GM19239 (cell line): ENCODE results near the gene DCAF5.
"Not testable (repeated sequence)": the region's sequence is repeated elsewhere in the genome, so short reads cannot be mapped to it uniquely, and the experiment has no call there.

Experiments used
- DNase-seq: peaks from one replicate; pipeline ENCODE4 v3.0.0; 2011; ENCODE audit warnings: low spot score; ENCODE audit not compliant: insufficient read length
- FAIRE-seq: peaks from 2 replicates; lab custom pipeline; 2011; peaks lifted over from hg19 to GRCh38; lab: Jason Lieb, UNC

Gene DCAF5, protein sequence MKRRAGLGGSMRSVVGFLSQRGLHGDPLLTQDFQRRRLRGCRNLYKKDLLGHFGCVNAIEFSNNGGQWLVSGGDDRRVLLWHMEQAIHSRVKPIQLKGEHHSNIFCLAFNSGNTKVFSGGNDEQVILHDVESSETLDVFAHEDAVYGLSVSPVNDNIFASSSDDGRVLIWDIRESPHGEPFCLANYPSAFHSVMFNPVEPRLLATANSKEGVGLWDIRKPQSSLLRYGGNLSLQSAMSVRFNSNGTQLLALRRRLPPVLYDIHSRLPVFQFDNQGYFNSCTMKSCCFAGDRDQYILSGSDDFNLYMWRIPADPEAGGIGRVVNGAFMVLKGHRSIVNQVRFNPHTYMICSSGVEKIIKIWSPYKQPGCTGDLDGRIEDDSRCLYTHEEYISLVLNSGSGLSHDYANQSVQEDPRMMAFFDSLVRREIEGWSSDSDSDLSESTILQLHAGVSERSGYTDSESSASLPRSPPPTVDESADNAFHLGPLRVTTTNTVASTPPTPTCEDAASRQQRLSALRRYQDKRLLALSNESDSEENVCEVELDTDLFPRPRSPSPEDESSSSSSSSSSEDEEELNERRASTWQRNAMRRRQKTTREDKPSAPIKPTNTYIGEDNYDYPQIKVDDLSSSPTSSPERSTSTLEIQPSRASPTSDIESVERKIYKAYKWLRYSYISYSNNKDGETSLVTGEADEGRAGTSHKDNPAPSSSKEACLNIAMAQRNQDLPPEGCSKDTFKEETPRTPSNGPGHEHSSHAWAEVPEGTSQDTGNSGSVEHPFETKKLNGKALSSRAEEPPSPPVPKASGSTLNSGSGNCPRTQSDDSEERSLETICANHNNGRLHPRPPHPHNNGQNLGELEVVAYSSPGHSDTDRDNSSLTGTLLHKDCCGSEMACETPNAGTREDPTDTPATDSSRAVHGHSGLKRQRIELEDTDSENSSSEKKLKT

DNA sequence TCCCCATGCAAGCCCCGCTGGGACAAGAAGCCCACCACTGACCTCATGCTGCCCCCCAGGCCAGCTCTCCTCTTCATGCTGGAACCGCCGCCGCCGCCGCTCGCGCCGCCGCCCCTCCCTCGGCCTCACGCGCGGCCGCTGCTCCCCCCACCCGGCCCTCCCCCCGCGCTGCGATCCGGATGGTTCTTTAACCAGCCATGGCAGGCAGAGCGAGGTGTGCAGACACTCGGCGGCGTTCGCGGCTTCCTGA, at the start of gene DCAF5:
DCAF5 (minus strand) TSS at position 218 of the 250 bp plus-strand sequence; CDS start at position 77, 141 bp downstream.
- no peak for DNase-seq
- no peak for FAIRE-seq

DNA sequence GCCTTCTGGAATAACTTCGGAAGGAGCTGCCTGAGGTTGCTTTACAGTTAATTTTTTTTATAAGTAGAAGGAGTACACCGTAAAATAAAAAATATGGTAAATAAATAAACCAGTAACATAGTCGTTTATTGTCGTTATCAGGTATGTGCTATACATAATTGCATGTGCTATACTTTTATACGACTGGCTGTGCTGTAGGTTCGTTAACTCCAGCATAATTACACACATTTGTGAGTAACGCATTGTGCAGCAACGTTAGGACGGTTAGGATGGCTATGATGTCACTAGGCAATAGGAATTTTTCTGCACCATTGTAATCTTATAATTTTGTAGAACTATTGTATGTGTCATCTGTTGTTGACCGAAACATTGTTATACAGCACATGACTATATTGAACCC, 46.9 kb upstream of the DCAF5 start:
- no peak for FAIRE-seq

DNA sequence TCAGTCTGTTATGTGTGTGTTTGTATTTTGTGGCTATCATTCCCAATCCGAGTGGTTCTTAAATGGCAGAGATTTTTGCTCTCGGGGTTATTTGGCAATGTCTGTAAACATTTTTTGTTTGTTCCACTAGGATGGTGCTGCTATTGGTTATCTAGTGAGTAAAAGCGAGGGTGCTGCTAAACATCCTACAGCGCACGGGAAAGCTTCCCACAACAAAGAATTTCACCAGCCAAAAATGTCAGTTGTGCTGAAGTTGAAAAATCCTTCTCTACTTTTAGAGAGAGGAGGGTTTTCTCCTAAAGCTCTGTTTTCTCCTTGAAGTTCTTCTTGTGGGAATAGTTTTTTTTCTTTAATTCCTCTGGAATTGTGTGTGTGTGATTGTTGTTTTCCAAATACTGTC, 40.8 kb upstream of the DCAF5 start:
- no peak for DNase-seq
- no peak for FAIRE-seq

More for the DNA sequence above, 46.9 kb upstream of the DCAF5 start:
- DNase-seq, result no peak

DNA sequence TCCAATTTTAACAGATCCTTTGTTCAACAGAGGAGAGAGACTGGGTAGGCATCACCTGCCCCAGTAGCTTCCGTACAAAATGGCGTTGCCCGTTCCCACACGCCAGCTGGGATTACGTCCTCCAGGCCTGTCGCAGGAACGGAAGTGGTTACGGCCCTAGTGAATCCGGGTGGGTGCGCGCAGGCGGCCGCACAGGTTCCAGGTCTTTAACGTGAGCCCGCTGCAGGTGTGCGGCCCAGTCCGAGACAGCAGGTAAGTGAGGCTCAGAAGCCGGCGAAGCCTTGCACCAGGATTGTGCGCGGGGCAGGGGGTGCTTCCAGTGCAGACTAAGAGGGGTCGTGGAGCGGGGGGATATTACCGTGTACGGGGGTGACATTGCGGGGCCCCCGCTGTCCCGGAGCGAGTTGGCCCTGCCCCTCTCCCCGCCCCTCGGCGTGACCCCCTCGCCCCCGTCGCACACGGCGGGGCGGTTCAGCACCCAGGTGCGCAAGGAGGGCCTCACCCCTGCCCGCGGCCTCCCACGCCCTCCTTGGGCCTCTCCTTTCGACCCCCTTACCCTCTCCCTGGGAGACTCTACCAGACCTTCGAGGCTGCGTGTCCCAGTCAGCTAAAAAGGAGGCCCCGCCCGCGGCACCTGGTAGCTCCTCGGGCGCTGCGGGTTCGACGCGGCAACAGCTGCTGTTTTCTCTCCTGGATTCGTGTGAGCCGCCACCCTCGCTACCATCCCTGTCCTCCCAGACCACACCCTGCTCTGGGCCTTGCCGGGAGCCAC, 38.6 kb upstream of the DCAF5 start, which contains the start of gene EXD2:
EXD2 (plus strand) TSS at position 159 of the 772 bp plus-strand sequence. CDS start 17,973 bp downstream, outside the sequence.
- peak; percentile 85 for DNase-seq
- FAIRE-seq, result peak; percentile 93

DNA sequence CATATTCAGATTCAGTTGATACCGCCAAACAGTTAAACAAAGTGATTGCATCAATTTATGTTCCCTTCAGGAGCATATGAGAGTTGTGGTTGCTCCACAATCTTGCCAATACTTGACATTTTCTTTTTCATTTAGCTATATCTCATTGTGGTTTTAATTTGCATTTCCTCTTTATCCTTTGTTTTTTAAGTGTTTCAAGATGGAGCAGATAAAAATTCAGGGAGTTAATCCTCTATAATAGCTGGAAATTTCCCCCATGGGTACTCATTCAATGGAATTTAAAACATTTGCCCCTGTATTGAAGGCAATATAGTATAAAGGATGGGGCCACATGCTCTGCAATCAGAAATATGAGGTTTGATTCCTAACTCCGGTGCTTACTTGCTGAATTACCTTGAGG, 37.3 kb upstream of the DCAF5 start:
- DNase-seq (no peak), FAIRE-seq (no peak)

DNA sequence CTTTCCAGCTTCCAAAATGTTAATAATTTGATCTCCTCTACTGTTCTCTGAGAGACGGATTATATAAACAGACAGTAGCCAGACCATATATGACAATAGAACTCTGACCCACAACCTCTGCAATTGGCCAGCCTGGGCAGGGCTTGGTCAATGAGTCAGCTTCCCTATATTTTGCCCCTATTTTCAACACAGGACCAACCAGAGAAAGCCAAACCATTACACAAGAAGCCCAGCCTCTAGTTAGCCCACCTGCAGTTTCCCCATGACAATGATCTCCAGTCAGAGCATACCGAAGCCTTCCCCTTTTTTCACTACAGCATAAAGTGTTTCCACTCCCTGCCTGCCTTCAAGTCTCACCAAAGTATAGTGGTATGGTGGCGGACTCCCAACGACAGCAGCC, 30.8 kb upstream of the DCAF5 start:
- DNase-seq (no peak), FAIRE-seq (no peak)

DNA sequence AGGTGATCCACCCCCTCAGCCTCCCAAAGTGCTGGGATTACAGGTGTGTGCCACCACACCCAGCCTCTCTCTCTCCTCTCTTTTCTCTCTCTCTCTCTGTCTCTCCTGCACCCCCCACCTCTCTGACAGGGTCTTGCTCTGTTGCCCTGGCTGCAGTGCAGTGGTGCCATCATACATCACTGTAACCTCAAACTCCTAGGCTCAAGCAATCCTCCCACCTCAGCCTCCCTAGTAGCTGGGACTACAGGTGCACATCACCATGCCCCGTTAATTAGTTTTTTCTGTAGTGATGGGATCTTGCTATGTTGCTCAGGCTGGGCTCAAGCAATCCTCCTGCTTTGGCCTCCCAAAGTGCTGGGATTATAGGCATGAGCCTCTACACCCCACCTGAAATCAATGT, 29.7 kb upstream of the DCAF5 start:
- not testable (repeated sequence) for FAIRE-seq, DNase-seq

DNA sequence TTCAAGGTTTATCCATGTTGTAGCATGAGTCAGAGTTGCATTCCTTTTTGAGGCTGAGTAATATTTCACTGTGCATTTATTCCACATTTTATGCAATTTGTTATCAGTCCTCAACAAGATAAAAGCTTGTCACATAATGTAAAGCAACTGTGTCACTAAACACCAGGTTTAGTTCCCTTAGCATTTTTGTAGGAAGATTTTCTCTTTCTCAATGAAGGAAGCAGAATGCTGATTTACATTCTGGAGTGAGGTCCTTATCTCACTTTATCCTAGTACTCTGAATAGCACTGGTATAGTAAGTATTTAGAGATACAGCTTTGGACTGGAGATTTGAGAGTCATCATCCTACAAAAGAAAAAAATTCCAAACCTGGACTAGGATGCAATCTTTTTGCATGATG, 28.6 kb upstream of the DCAF5 start:
- FAIRE-seq (no peak), DNase-seq (no peak)

DNA sequence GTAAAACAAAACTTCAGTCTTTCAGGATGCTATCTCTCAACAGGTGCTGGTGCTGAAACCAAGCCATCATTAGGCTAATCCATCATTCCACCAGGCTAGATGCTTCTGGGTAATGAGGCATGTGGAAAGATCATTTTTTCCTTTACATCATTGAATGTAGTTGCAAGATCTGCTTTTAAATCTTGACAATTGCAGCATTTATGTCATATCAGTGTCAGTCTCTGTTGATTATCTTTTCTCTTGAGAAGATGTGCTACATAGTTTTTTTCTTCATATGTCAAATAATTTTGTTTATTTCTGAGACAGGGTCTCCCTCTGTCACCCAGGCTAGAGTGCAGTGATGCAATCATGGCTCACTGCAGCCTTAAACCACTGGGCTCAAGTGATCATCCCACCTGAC, 22.2 kb upstream of the DCAF5 start:
- DNase-seq (no peak), FAIRE-seq (no peak)

DNA sequence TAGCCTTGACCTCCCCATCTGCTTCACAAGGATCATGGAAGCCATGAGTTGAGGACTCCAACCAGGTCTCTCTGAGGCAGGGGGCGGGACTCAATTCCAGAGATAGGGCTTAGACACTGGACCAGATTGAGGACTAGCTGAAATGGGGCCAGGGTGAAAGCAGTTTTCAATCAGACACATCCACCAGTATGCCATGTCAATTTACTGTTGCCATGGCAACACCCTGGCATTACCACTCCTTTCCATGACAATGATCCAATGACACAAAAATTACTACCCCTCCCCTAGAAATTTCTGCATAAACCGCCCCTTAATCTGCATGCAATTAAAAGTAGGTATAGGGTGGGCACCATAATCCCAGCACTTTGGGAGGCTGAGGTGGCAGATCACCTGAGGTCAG, 18.6 kb upstream of the DCAF5 start:
- DNase-seq (no peak), FAIRE-seq (no peak)

DNA sequence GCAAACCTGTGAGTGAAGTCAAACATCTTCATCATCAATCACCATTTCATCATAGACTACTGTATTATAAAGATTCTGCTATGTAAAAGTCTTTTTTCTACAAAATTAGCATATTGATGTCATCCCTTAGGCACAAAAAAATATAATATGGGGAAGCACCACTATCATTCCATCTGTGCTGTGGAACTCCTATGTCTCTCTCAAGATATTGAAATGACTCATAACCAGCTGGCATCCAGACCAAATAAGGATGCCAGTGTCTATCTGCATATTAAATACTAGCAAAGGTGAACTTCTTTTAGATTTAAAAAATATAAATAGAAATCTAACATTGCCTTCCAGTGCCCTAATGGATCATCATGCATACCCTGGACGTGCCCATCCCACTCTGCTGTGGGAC, 17.9 kb upstream of the DCAF5 start:
- FAIRE-seq (no peak), DNase-seq (no peak)

DNA sequence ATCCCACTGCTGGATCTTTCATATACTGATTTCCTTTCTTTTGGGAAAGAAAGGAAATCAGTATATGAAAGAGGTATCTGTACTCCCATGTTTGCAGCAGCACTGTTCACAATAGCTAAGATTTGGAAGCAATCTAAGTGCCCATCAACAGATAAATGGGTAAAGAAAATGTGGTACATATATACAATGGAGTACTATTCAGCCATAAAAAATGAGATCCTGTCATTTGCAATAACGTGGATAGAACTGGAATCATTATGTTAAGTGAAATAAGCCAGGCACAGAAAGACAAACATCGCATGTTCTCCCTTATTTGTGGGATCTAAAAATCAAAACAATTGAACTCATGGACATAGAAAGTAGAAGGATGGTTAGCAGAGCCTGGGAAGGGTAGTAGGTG, 12.9 kb upstream of the DCAF5 start:
- not testable (repeated sequence) for DNase-seq, FAIRE-seq

DNA sequence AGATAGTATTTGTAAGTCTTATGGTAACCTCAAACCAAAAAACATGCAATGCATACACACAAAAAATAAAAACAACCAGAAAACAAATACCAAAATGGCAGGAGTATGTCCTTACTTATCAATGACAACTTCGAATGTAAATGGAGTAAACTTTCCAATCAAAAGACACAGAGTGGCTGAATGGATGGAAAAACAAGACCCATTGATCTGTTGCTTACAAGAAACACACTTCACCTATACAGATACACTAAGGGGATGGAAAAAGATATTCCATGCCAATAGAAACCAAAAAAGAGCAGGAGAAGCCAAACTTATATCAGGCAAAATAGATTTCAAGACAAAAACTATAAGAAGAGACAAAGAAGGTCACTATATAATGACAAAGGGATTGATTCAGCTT, 8.7 kb upstream of the DCAF5 start:
- DNase-seq, result no peak
- no peak for FAIRE-seq

DNA sequence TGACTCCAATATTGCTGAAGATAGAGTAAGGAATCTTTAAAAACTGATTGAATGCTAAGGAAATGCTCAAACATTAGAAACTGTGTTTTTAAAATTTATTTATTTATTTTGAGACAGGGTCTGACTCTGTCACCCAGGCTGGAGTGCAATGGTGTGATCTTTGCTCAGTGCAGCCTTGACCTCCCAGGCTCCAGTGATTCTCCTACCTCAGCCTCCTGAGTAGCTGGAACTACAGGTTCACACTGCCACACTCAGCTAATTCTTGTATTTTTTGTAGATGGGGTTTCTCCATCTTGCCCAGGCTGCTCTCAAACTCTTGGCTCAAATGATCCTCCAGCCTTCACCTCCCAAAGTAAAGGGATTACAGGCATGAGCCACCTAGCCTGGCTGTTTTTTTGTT, 3.3 kb upstream of the DCAF5 start:
- FAIRE-seq (no peak), DNase-seq (no peak)

DNA sequence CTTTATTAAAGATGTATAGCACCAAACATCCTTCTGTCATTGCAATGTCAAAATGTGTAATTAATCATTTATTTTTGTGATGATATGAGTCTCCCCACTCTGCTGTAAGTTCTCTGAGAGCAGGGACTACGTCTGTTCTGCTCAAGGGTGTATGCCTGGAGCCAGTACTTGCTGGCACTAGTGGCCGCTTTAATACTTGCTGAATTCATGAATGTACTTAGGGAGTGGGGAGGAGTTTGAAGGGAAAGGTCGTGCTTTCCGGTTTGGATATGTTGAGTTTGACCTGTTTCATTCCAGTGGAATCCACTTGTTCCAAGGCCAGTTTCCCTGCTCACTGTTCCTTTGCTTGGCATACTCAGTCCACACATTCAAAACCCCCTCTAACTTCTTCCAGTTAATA, 1.9 kb upstream of the DCAF5 start:
- FAIRE-seq, result no peak
- no peak for DNase-seq

DNA sequence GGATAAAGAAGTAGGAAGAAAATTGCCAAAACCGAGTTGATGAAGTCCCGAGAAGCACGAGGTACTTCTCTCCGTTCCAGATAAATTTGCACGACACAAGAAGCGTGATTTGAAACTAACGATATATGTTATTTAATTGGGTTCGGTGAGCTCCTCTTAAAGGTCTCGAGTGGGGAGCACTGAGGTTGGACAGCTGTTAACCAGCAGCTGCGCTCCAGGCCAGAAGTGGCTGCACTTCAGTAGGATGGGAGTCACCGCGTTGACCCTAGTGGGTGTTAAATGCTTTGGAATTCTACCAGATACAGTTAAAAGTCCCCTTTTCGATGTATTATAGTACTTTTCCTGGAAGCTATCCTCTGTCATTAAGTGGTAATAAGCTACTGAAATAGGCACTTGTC, 953 bp upstream of the DCAF5 start:
- FAIRE-seq (peak; percentile 52), DNase-seq (no peak)

DNA sequence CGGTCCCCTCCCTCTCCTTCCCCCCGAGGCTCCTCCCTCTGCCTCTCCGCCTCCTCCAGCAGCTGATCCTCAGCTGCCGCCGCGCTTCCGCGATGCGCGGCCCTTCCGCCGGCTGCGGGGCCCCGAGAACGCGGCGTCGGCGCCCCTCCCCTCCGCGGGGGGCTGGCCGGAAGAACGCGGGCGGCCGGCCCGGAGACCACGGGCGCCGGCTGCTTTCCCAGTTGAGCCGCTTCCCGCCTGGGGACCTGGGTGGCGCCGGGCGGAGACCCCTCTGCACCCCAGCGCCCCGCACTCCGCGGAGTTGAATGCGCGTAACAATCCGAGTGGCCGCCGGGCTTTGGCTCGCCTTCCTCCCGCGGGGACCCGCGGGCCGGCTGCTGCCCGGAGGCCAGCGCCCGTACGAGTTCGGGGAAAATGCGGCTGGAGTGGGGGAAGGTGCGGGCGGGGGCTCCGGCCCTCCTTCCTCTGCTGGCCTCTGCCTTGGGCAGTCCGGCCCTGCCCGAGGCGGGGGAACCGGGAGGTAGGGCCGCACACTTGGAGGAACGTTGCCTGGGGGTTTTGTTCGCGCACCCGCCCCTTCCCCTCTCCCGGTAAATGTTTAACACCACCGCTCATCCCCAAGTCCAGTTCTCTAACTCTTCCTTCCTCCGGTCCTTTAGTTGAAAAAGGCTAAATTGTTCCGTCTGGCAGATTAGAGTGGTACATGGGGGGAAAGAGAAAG, 393 bp upstream of the DCAF5 start:
- DNase-seq (peak; percentile 98), FAIRE-seq (peak; percentile 83)

DNA sequence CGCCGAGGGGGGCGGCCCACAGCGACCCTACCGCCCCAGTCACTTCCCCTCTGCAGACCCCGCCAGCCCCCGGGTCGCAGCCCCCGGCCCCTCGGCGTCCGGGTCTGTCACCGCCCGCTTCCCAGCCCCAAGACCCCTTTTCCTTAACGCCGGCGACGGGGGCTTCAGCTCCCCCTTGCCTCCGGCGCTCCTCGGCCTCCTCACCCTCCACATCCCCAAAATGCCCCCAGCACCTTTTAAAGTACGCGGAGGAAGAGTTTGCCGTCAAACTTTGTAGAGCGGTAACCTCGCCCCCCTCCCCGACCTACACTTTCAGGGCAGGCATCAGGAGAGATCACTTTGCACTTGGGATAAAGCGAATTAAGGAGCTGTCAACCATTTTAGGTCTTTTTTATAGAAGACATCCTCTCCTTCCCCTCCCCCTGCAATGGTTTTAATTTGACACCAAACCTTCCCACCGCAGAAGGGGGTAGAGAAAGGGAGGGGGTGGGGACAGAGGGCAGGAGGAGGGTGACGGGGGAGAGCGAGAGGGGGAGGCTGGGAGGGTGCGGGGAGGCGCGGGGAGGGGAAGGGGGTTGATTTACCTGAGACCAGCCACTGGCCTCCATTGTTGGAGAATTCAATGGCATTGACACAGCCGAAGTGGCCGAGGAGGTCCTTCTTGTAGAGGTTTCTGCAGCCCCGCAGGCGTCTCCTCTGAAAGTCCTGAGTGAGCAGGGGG, 578 bp downstream of the DCAF5 start:
- DNase-seq (peak; percentile 18), FAIRE-seq (no peak)

DNA sequence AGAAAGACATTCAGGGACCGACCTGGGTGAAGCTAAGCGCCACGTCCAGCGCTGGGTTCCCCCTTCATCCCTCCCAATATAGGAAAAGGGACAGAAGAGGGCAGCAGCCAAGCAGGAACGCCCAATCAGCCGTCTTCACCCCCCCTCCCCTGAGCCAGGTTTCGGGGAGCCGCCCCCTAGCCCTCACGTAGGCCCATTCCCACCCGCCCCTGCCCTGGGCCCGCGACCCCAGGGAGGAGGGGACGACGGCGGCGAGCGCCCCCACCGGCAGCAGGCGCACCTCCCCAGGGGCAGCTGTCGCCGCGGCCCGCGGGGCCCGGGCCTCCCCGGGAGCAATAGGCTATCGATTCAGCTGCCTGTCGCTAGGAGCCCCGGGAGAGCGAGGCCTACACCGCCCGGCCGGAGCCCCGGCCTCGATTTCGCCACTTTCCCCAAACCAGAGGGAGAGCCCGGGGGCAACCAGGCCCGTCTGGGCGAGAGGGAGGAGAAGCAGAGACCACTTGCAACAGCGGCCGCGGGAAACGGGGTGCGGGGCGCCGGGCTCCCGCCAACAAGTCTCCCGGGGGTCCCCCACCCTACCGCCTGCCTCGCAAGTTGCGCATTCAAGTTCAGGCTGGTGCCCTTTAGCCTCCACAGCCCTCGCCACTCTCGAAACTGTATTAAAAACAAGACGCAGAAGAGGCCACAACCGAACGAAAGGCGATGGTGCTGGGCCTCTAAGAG, 1.3 kb downstream of the DCAF5 start:
- peak; percentile 62 for DNase-seq
- FAIRE-seq, result peak; percentile 61
